SK-N-SH (cell line): ENCODE data around the gene ANK3. TPM values are rescaled to one million over a fixed set of nuclear protein-coding genes. Genes with fewer than 3 reads are reported as not detected.

Source experiments
- CTCF ChIA-PET: fragments of 300-600, 350-600 bp; formaldehyde crosslinking; extraction: SDS; loops from one replicate; lab custom pipeline; 2021; lab: Yijun Ruan, JAX
- POLR2A ChIA-PET: fragments of 350-600 bp; sonication (Branson Sonifier 250); formaldehyde crosslinking; extraction: SDS; loops from one replicate; lab custom pipeline; 2020; ENCODE audit warnings: antibody characterized with exemption, inconsistent platforms; lab: Yijun Ruan, JAX
- DNase-seq: peaks from one replicate; pipeline ENCODE4 v3.0.0; 2012
- H2AFZ ChIP-seq: fragments of 200-600 bp; sonication (generic); 2 replicates; pipeline ENCODE4 v1.8.1; 2016; ENCODE audit warnings: antibody characterized with exemption, mild to moderate bottlenecking, low read depth
- H3F3A ChIP-seq: fragments of 200-600 bp; sonication (generic); replicated peaks from 2 replicates; pipeline ENCODE3; 2016; ENCODE audit warnings: antibody characterized with exemption, mild to moderate bottlenecking; ENCODE audit not compliant: insufficient read depth
- H3K27ac ChIP-seq, 2 experiments: fragments of 200-500 bp in 1 of 2; fragments of 200-600 bp in 1 of 2; sonication (Bioruptor generic) in 1 of 2; sonication (generic), shearing (Covaris generic) in 1 of 2; 2 replicates each; pipeline versions ENCODE4 v1.5.1 to v1.6.1; 2014 to 2016; ENCODE audit warnings: low read depth in 2 of 2, inconsistent platforms in 1 of 2, low read length in 1 of 2, mild to moderate bottlenecking in 1 of 2, mixed read lengths in 1 of 2
- H3K27me3 ChIP-seq: fragments of 200-600 bp; sonication (generic), shearing (Covaris generic); 2 replicates; pipeline ENCODE4 v1.6.1; 2016; ENCODE audit warnings: mixed run types; ENCODE audit not compliant: insufficient read depth
- H3K36me3 ChIP-seq, 2 experiments: fragments of 200-500 bp in 1 of 2; fragments of 200-600 bp in 1 of 2; sonication (Bioruptor generic) in 1 of 2; sonication (generic) in 1 of 2; replicated peaks in 1 of 2; 2 replicates each; pipeline versions ENCODE3 to v1.5.1; 2014 to 2016; ENCODE audit warnings: low read length in 1 of 2, mild to moderate bottlenecking in 1 of 2; ENCODE audit not compliant: insufficient read depth in 2 of 2, control insufficient read depth in 1 of 2
- H3K4me1 ChIP-seq, 2 experiments: fragments of 200-500 bp in 1 of 2; fragments of 200-600 bp in 1 of 2; sonication (Bioruptor generic) in 1 of 2; sonication (generic), shearing (Covaris generic) in 1 of 2; 2 replicates each; pipeline versions ENCODE4 v1.5.1 to v1.6.1; 2014 to 2016; ENCODE audit warnings: low read depth in 1 of 2, low read length in 1 of 2, mixed run types in 1 of 2; ENCODE audit not compliant: insufficient read depth in 2 of 2, control insufficient read depth in 1 of 2
- H3K4me2 ChIP-seq: fragments of 200-600 bp; sonication (generic), shearing (Covaris generic); 2 replicates; pipeline ENCODE4 v1.6.1; 2017; ENCODE audit warnings: mixed run types
- H3K4me3 ChIP-seq, 2 experiments: fragments of 200-500 bp in 1 of 2; fragments of 200-600 bp in 1 of 2; sonication (Bioruptor generic) in 1 of 2; sonication (generic), shearing (Covaris generic) in 1 of 2; 2 replicates each; pipeline versions ENCODE4 v1.5.1 to v1.8.1; 2014 to 2016; ENCODE audit warnings: low read depth in 2 of 2, inconsistent platforms in 1 of 2, low read length in 1 of 2, mild to moderate bottlenecking in 1 of 2, mixed read lengths in 1 of 2, moderate library complexity in 1 of 2
- H3K79me2 ChIP-seq: fragments of 200-600 bp; sonication (generic); 2 replicates; pipeline ENCODE4 v1.8.1; 2017; ENCODE audit warnings: mild to moderate bottlenecking; ENCODE audit not compliant: insufficient read depth
- H3K9ac ChIP-seq: fragments of 200-600 bp; sonication (generic); 2 replicates; pipeline ENCODE4 v1.6.1; 2017; ENCODE audit warnings: mixed run types
- H3K9me2 ChIP-seq: fragments of 200-600 bp; sonication (generic); 2 replicates; pipeline ENCODE4 v1.6.1; 2017; ENCODE audit warnings: mixed run types
- H3K9me3 ChIP-seq: fragments of 200-600 bp; sonication (generic); 2 replicates; pipeline ENCODE4 v1.6.1; 2017; ENCODE audit warnings: mixed run types, mild to moderate bottlenecking, moderate library complexity
- H4K20me1 ChIP-seq: fragments of 200-600 bp; sonication (generic); 2 replicates; pipeline ENCODE4 v1.6.1; 2017; ENCODE audit warnings: mild to moderate bottlenecking, mixed run types; ENCODE audit not compliant: insufficient read depth
- EZH2phosphoT487 ChIP-seq: fragments of 200-600 bp; sonication (generic); IDR thresholded peaks from 2 replicates; pipeline ENCODE4 v1.6.1; 2017; ENCODE audit warnings: low read depth, mixed run types, mild to moderate bottlenecking, antibody characterized with exemption, moderate library complexity, borderline replicate concordance
- FOXM1 ChIP-seq: IDR thresholded peaks from 2 replicates; pipeline ENCODE4 v1.4.0; 2012; ENCODE audit warnings: low read depth, mild to moderate bottlenecking
- GABPA ChIP-seq: IDR thresholded peaks from 2 replicates; pipeline ENCODE4 v1.4.0; 2012; ENCODE audit warnings: low read depth, mild to moderate bottlenecking
- GATA2 ChIP-seq: sonication (generic); formaldehyde crosslinking; IDR thresholded peaks from 2 replicates; pipeline ENCODE4 v1.5.0; 2020; ENCODE audit warnings: mild to moderate bottlenecking, missing genetic modification reagents
- IRF3 ChIP-seq: fragments of 150-350 bp; IDR thresholded peaks from 2 replicates; pipeline ENCODE4 v1.6.1; 2016; ENCODE audit warnings: mild to moderate bottlenecking, low read depth, low read length
- MEF2A ChIP-seq: IDR thresholded peaks from 2 replicates; pipeline ENCODE4 v1.4.0; 2012; ENCODE audit warnings: low read depth, borderline replicate concordance
- MXI1 ChIP-seq: IDR thresholded peaks from 2 replicates; pipeline ENCODE4 v1.6.1; 2012; ENCODE audit warnings: mild to moderate bottlenecking, low read depth, low read length, improper control_type of control experiment
- SIN3A ChIP-seq: IDR thresholded peaks from 2 replicates; pipeline ENCODE4 v1.6.1; 2012; ENCODE audit warnings: low read depth, mild to moderate bottlenecking, low read length, moderate library complexity, borderline replicate concordance
- SMC3 ChIP-seq: IDR thresholded peaks from 2 replicates; pipeline ENCODE4 v1.6.1; 2012; ENCODE audit warnings: low read depth, low read length, improper control_type of control experiment
- TAF1 ChIP-seq: IDR thresholded peaks from 2 replicates; pipeline ENCODE4 v1.6.1; 2012; ENCODE audit warnings: low read depth, mild to moderate bottlenecking, low read length, moderate library complexity, borderline replicate concordance
- USF2 ChIP-seq: fragments of 150-350 bp; IDR thresholded peaks from 2 replicates; pipeline ENCODE4 v1.6.1; 2017; ENCODE audit warnings: antibody characterized with exemption, low read length, low read depth, borderline replicate concordance
- WGBS: methylation state at CpG from one replicate; pipeline ENCODE4 v1.1.6; 2017; ENCODE audit warnings: low lambda C conversion rate; 5-methylcytosine and 5-hydroxymethylcytosine counted together
- polyA plus RNA-seq, 3 experiments: library from polyadenylated mRNA; depleted of rRNA; stranded (reverse); fragments of >200 nt; gene quantifications; 2 replicates each; pipeline ENCODE4 v1.2.3, GENCODE V29; 2012
- TF ChIP-seq, protein P1 (sequence below): IDR thresholded peaks from 2 replicates; pipeline ENCODE4 v1.4.0; 2012; ENCODE audit warnings: low read depth, borderline replicate concordance
- TF ChIP-seq, protein P2 (sequence below): IDR thresholded peaks from 2 replicates; pipeline ENCODE4 v1.4.0; 2012; ENCODE audit warnings: low read depth
- TF ChIP-seq, protein P3 (sequence below): IDR thresholded peaks from 2 replicates; pipeline ENCODE4; 2012

ANK3 gene
- polyA plus RNA-seq, 1 of the 3 experiments (the other 2 are of a cell fraction): 10.0 TPM

DNA sequence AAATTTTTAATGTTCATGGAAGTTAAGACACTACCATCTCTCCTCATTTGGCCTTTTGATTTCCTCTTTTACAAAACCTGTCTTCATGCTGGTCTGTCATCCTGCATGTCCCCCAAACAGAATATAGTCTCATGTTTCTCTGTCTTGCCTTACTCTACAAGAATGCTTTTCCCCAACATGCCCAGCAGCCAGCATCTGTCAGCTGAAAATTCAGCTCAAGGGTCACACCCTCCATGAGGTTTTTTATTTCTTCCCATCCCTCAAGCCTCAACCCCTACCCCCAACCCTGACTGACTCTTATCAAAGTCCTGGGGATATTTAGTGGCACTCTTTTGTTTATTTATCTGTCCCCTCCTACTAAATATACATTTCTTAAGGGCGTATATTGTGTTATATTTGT lies 202.0 kb downstream of the ANK3 start:
- Histone ChIP-seq H3K79me2 (no peaks in the 10 kb centered on the region), H3K4me3 (no peak overlapping the region), H3K36me3 (peaks cover 0 to 19% of the 10 kb centered on the region in 2 experiments), H2AFZ (no peak overlapping the region), H3K9me2 (no peaks in the 10 kb centered on the region), H3K27me3 (no peaks in the 10 kb centered on the region), H3K4me1 (peaks cover 0 to 4% of the 10 kb centered on the region in 2 experiments; a peak in 2 of 4 replicates), H4K20me1 (no peaks in the 10 kb centered on the region), H3K9me3 (peaks cover 5% of the 10 kb centered on the region; the same call in 1 of the 2 replicates), H3F3A (peaks cover 1% of the 10 kb centered on the region), H3K4me2 (no peak overlapping the region), H3K27ac (no peak overlapping the region), H3K9ac (no peak overlapping the region)
- no peak for DNase-seq
- POLR2A ChIA-PET: no interaction called here
- 86% methylated on average over 1 of the region's 1 CpG for WGBS
- CTCF ChIA-PET: interaction anchor here (0.7 to 3.5 kb wide), 2 partner anchors 21 to 666 kb away, joined by 3 to 11 read pairs; no protein-coding TSS in a partner anchor
- TF ChIP-seq USF2 (no peak), MXI1 (no peak), SIN3A (no peak), IRF3 (no peak), EZH2phosphoT487 (no peak), SMC3 (no peak), GATA2 (CRISPR knock-in tag) (no peak), GABPA (no peak), TAF1 (no peak), FOXM1 (no peak), MEF2A (no peak)
- TF ChIP-seq, protein P1, sequence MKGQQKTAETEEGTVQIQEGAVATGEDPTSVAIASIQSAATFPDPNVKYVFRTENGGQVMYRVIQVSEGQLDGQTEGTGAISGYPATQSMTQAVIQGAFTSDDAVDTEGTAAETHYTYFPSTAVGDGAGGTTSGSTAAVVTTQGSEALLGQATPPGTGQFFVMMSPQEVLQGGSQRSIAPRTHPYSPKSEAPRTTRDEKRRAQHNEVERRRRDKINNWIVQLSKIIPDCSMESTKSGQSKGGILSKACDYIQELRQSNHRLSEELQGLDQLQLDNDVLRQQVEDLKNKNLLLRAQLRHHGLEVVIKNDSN: no peak
- TF ChIP-seq, protein P2, sequence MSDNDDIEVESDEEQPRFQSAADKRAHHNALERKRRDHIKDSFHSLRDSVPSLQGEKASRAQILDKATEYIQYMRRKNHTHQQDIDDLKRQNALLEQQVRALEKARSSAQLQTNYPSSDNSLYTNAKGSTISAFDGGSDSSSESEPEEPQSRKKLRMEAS: no peak
- TF ChIP-seq, protein P3, sequence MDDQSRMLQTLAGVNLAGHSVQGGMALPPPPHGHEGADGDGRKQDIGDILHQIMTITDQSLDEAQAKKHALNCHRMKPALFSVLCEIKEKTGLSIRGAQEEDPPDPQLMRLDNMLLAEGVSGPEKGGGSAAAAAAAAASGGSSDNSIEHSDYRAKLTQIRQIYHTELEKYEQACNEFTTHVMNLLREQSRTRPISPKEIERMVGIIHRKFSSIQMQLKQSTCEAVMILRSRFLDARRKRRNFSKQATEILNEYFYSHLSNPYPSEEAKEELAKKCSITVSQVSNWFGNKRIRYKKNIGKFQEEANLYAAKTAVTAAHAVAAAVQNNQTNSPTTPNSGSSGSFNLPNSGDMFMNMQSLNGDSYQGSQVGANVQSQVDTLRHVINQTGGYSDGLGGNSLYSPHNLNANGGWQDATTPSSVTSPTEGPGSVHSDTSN: no peak
